Astrocyte of the spinal cord (primary cell): ENCODE data around the gene ROS1.

Experiments used
- DNase-seq: peaks from one replicate; pipeline ENCODE4 v3.0.0; 2011; ENCODE audit warnings: low read depth, low spot score
- H3K4me3 ChIP-seq: 2 replicates; pipeline ENCODE4 v1.5.1; 2011; ENCODE audit warnings: low read depth, mild to moderate bottlenecking, low read length, moderate library complexity
- CTCF ChIP-seq: IDR thresholded peaks from 2 replicates; pipeline ENCODE4 v1.5.1; 2012; ENCODE audit warnings: low read depth, mild to moderate bottlenecking, low read length, inconsistent platforms
- in situ Hi-C: cut with HindIII; loops from 2 replicates; pipeline ENCODE4 v1.10.0; 2017; ENCODE audit warnings: low sequenced_read_pairs

ROS1 gene

GRCh38 chr6:117328005-117328389 lies 97.7 kb downstream of the ROS1 start:
- no peak for DNase-seq
- in situ Hi-C loops: no loop called here
- TF ChIP-seq CTCF: no peak
- no peak overlapping the region for H3K4me3 ChIP-seq

- no peak for DNase-seq
- in situ Hi-C loops: no loop called here
- no peak overlapping the region for H3K4me3 ChIP-seq
- TF ChIP-seq CTCF: no peak
Measured at GRCh38 chr6:117327149-117328004, 98.4 kb downstream of the ROS1 start.

DNA sequence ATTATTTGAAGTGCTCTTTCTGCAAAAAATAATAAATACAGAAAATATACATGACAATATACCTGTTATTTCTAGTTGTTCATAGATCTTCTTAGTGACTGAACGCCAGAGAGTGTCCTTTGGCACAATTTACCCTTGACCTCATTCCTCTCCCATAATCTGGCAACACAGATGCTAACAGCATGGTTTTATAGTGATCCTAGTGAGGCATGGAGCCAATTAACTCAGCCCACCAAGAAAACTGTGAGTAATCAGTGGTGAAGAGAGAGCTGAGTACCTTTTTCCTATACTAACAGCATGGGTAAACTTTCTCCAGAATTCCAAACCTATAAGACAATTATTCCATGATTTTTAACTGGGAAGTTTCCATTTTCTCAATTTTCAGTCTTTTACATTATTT lies 99.3 kb downstream of the ROS1 start:
- no peak for TF ChIP-seq CTCF
- no peak overlapping the region for H3K4me3 ChIP-seq
- DNase-seq: peak; percentile 6
- in situ Hi-C loops: no loop called here

GRCh38 chr6:117317261-117317660 lies 108.5 kb downstream of the ROS1 start:
- in situ Hi-C loops: no loop called here
- no peak overlapping the region for H3K4me3 ChIP-seq
- peak; percentile 40 for DNase-seq
- TF ChIP-seq CTCF: peak; percentile 37

- in situ Hi-C loops: no loop called here
- no peak for DNase-seq
- TF ChIP-seq CTCF: no peak
- no peak overlapping the region for H3K4me3 ChIP-seq
Measured at GRCh38 chr6:117311726-117312125, 114.0 kb downstream of the ROS1 start.

- no peak for TF ChIP-seq CTCF
- in situ Hi-C loops: no loop called here
- H3K4me3 ChIP-seq: no peak overlapping the region
- DNase-seq: no peak
Measured at GRCh38 chr6:117311310-117311709, 114.4 kb downstream of the ROS1 start.
